Memory B cell (primary cell): ENCODE data around the gene TINCR.
A peak's percentile ranks its signal among the peaks of the same experiment; 100 is the strongest.

ENCODE experiments used
- ATAC-seq: fragments of 150-1000 bp; cut with Tn5 transposase; 2 replicates; pipeline ENCODE4 v1.10.0; 2021; ENCODE audit warnings: low read depth, mild to moderate bottlenecking, moderate library complexity
- DNase-seq, 2 donors: peaks; one replicate each; pipeline ENCODE4 v3.0.0; 2022; ENCODE audit warnings: low spot score in 2 of 2
- H3K27ac Mint-ChIP-seq: one replicate; pipeline ENCODE4 v1.8.0; 2022; ENCODE audit warnings: mild to moderate bottlenecking, moderate library complexity, mixed read lengths
- H3K27me3 Mint-ChIP-seq: one replicate; pipeline ENCODE4 v1.8.0; 2022; ENCODE audit warnings: mixed read lengths
- H3K36me3 Mint-ChIP-seq: one replicate; pipeline ENCODE4 v1.8.0; 2022; ENCODE audit warnings: mild to moderate bottlenecking, mixed read lengths
- H3K4me1 Mint-ChIP-seq: one replicate; pipeline ENCODE4 v1.8.0; 2022; ENCODE audit warnings: mixed read lengths
- H3K4me3 Mint-ChIP-seq: one replicate; pipeline ENCODE4 v1.8.0; 2022; ENCODE audit warnings: mild to moderate bottlenecking, moderate library complexity, mixed read lengths
- H3K9me3 Mint-ChIP-seq: one replicate; pipeline ENCODE4 v1.8.0; 2022; ENCODE audit warnings: mixed read lengths

TINCR gene

DNA sequence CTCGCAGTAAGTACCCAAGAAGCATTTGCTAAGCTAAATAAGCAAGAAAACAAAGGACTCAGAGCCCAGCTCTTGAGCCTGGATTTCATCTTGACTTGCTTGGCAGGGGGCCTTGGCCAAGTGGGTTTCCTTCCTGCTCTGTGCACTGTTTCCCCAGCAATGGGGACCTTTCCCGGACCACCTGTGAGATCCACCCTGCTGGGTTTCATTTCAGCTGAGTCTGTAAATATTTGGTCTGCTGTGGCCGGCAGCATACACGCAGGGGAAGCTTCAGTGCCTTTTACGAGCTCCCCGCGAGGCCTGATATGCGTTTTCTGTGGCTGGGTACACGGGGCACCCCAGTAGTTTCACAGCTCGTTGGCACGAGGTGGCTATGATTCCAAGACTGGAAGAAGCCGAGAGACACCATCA, 12.4 kb upstream of the TINCR start:
- H3K4me3 Mint-ChIP-seq = no peak overlapping the region
- no peaks in the 10 kb centered on the region for H3K36me3 Mint-ChIP-seq
- H3K27ac Mint-ChIP-seq = no peak overlapping the region
- H3K9me3 Mint-ChIP-seq = no peaks in the 10 kb centered on the region
- DNase-seq (no peak), ATAC-seq (no peak)
- H3K4me1 Mint-ChIP-seq = peaks cover 7% of the 10 kb centered on the region
- H3K27me3 Mint-ChIP-seq = no peaks in the 10 kb centered on the region

DNA sequence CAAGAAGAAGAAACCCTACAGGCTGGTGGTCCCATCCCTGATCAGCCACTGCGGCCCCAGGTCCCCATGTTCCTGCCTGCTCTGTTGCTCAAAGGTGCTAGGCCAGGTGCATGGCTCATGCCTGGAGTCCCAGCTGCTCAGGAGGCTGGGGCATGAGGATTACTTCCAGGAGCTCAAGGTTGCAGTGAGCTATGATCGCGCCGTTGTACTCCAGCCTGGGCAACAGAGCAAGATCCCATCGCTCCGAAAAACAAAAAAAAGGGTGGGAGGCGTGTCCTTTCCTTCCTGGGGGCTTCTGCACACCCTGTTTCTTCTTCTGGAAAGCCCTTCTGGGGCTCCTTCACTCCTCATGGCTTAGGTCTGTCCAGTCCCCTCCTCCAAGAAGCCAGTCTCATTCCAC, 11.9 kb upstream of the TINCR start:
- Mint-ChIP-seq H3K9me3 (no peaks in the 10 kb centered on the region), H3K4me3 (no peak overlapping the region), H3K4me1 (peaks cover 7% of the 10 kb centered on the region), H3K27ac (no peak overlapping the region), H3K27me3 (no peaks in the 10 kb centered on the region), H3K36me3 (peaks cover under 1% of the 10 kb centered on the region)
- DNase-seq (no peak), ATAC-seq (no peak)

DNA sequence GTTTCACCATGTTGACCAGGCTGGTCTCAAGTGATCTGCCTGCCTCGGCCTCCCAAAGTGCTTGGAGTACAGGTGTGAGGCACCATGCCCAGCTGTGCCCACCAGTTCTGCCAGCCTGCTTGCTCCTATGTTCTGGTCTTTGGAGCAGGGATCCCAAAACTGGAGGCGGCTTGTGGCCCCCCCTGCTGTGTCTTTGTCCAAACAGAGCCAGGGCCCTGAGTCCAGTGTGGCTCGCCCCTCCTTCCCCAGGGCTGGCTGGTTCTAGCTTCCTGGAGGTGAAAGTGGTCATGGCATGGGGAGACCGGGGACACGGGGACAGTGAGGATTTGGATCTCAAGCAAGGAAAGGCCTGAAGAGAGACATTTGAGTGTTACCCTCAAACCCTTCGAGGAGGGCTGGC, 11.5 kb upstream of the TINCR start:
- H3K27ac Mint-ChIP-seq = no peak overlapping the region
- peaks cover 2% of the 10 kb centered on the region for H3K9me3 Mint-ChIP-seq
- H3K4me1 Mint-ChIP-seq = peaks cover 7% of the 10 kb centered on the region
- ATAC-seq = no peak
- H3K27me3 Mint-ChIP-seq = no peaks in the 10 kb centered on the region
- H3K4me3 Mint-ChIP-seq = no peak overlapping the region
- no peak for DNase-seq
- peaks cover 3% of the 10 kb centered on the region for H3K36me3 Mint-ChIP-seq

DNA sequence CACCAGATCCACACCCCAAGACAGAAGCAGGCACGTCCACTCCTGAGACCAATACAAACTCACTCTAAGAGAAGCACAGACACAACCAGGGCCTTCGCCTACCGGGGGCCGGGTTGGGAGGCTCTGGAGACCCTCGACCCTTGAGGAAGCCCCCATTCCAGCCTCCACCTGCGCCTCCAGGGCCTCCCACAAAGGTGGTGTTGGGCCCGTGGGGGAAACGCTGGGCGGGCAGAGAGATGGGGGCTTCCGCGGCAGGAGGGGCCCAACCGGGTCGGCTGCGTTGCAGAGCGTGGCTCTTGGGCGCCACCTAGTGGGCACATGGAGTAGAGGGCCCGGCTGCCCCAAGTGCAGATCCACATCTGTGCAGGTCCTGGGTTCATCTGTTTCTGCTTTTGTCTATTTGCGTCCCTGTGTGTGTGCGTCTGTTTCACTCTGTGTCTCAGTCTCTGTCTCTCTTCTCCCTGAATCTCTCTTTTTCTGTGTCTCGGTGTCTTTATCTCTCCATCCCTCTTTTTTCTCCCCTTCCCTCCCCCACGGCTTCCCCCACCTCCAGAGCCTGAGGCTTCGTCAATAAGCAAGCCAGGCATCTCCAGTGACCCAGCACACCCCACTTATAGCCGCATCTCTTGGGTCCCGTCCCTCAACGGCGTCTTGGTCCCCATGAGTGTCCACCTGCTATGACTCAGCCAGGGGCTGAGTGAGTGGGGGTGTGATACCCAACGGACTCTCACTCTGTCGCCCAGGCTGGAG, 10.5 kb upstream of the TINCR start:
- peaks cover 2% of the 10 kb centered on the region for H3K9me3 Mint-ChIP-seq
- no peaks in the 10 kb centered on the region for H3K27me3 Mint-ChIP-seq
- H3K27ac Mint-ChIP-seq = no peak overlapping the region
- peaks cover 3% of the 10 kb centered on the region for H3K36me3 Mint-ChIP-seq
- DNase-seq (peak; percentile 66 to 80), ATAC-seq (peak; percentile 90)
- H3K4me1 Mint-ChIP-seq = peaks cover 7% of the 10 kb centered on the region
- H3K4me3 Mint-ChIP-seq = no peak overlapping the region

DNA sequence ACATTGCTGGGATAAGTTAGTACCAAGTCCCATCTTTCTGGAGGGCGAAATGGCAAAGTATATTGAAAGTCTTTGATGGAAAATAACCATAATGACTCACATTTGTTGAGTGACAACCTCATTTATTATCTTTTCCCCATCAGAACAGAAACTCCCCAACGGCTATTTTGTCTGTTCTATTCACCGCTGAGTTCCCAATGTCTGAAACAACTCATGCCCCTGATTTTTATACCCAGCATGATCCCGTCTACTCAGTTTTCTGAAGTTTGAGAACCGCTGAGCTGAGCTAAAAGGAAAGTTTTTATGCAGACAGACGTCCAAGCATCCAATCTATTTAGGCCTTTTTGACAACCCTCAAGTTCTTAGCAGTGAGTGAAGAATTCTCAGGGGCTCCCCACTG, 7.8 kb upstream of the TINCR start:
- H3K4me3 Mint-ChIP-seq = no peak overlapping the region
- ATAC-seq (no peak), DNase-seq (no peak)
- H3K27ac Mint-ChIP-seq = no peak overlapping the region
- peaks cover 5% of the 10 kb centered on the region for H3K36me3 Mint-ChIP-seq
- no peaks in the 10 kb centered on the region for H3K27me3 Mint-ChIP-seq
- peaks cover 7% of the 10 kb centered on the region for H3K4me1 Mint-ChIP-seq
- H3K9me3 Mint-ChIP-seq = peaks cover 2% of the 10 kb centered on the region

DNA sequence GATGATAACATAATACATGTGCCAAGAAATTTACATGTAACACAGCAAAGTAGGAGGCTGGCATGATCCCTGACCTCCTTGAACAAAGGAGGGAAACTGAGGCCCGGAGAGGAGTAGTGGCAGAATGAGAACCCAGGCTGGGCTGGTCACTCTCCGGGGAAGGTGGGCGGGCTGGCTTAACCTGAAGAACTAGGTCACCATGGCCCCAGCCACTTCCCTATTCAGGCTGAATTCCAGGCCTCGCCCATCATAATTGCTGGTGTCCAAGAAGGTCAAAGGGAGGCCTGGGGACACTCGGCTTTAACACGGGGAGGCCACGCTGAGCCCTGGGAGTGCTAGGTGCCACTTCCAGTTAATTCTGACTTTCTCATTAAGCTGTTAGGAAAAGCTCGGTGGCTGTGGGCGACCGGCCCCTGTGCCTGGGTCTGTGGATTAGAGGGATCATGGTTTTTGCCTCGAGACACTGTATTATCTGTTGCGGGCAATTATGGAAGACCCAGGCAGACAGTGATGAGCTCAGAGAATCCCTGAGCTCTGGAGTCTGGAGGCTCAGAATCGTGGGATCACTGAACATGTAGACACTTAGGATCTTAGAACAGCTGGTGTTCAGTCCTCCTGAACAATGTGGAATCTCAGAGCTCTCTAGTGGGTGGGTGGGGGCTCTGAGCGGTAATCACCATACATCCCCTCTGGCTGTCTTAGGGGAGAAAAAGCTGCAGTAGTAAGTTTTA, 5.0 kb upstream of the TINCR start:
- Mint-ChIP-seq H3K27me3 (peaks cover 2% of the 10 kb centered on the region), H3K9me3 (peaks cover 2% of the 10 kb centered on the region), H3K4me3 (no peak overlapping the region), H3K27ac (no peak overlapping the region), H3K4me1 (peaks cover under 1% of the 10 kb centered on the region), H3K36me3 (peaks cover 5% of the 10 kb centered on the region)
- no peak for DNase-seq
- ATAC-seq = no peak

DNA sequence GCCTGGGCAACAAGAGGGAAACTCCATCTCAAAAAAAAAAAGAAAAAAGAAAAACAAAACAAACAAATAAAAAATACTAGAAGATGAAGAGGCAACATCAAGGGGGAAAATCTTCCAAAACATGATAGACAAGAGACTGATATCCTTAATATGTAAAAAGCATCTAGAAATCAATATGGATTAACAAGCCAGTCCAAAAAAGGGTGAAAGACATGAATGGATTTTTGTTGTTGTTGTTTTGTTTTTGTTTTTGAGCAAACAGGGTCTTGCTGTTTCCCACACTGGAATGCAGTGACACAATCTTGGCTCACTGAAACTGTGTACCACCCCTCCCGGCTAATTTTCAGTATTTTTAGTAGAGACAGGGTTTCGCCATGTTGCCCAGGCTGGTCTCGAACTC, 4.0 kb upstream of the TINCR start:
- peaks cover 2% of the 10 kb centered on the region for H3K9me3 Mint-ChIP-seq
- DNase-seq (no peak), ATAC-seq (no peak)
- H3K36me3 Mint-ChIP-seq = peaks cover 5% of the 10 kb centered on the region
- H3K27me3 Mint-ChIP-seq = peaks cover 2% of the 10 kb centered on the region
- no peak overlapping the region for H3K27ac Mint-ChIP-seq
- H3K4me1 Mint-ChIP-seq = no peaks in the 10 kb centered on the region
- H3K4me3 Mint-ChIP-seq = no peak overlapping the region

DNA sequence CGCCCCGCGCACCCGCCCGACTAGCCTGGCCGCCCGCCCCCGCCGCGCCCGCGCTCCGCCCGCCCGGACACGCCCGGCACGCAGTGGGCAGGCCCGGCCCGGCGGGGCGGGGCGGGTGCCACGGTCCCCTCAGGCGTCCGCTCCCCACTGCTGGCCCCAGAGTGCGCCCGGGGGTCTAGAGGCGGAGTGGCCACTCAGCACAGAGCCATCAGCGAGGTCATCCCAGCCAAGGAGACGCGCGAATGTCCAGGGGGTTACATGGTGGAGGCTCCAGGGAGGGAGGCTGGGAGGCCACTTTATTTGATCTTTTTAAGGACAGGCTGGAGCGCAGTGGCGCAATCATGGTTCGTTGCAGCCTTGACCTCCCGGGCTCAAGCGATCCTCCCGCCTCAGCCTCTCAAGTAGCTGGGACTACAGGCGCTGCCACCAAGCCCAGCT, 236 bp upstream of the TINCR start:
- ATAC-seq = no peak

DNA sequence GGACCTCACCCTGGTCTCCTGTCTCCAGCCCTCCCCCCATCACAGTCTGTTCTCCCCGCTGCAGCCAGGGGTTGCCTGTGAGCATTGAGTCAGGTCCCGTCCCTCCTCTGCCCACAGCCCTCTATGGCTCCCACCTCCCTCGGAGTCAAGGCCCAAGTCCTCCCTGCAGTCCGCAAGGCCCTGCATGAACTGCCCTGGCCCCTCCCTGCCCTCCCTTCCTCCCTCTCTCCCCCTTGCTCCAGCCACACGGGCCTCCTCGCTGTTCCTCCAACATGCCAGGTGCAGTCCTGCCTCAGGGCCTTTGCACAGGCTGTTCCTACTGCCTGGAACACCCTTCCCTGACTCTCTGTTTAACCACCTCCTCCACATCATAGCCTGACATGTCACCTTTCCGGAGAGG, 2.8 kb downstream of the TINCR start:
- H3K27ac Mint-ChIP-seq = no peak overlapping the region
- DNase-seq (no peak), ATAC-seq (no peak)
- H3K9me3 Mint-ChIP-seq = peaks cover 4% of the 10 kb centered on the region
- H3K4me1 Mint-ChIP-seq = no peaks in the 10 kb centered on the region
- H3K27me3 Mint-ChIP-seq = peaks cover 23% of the 10 kb centered on the region
- H3K36me3 Mint-ChIP-seq = peaks cover 7% of the 10 kb centered on the region
- no peak overlapping the region for H3K4me3 Mint-ChIP-seq

More for the DNA sequence above, 236 bp upstream of the TINCR start:
- no peak overlapping the region for H3K4me3 Mint-ChIP-seq
- no peak overlapping the region for H3K27ac Mint-ChIP-seq
- H3K27me3 Mint-ChIP-seq = peaks cover 13% of the 10 kb centered on the region
- H3K4me1 Mint-ChIP-seq = no peaks in the 10 kb centered on the region
- H3K9me3 Mint-ChIP-seq = peaks cover 2% of the 10 kb centered on the region
- H3K36me3 Mint-ChIP-seq = peaks cover 1% of the 10 kb centered on the region
- no peak for DNase-seq

DNA sequence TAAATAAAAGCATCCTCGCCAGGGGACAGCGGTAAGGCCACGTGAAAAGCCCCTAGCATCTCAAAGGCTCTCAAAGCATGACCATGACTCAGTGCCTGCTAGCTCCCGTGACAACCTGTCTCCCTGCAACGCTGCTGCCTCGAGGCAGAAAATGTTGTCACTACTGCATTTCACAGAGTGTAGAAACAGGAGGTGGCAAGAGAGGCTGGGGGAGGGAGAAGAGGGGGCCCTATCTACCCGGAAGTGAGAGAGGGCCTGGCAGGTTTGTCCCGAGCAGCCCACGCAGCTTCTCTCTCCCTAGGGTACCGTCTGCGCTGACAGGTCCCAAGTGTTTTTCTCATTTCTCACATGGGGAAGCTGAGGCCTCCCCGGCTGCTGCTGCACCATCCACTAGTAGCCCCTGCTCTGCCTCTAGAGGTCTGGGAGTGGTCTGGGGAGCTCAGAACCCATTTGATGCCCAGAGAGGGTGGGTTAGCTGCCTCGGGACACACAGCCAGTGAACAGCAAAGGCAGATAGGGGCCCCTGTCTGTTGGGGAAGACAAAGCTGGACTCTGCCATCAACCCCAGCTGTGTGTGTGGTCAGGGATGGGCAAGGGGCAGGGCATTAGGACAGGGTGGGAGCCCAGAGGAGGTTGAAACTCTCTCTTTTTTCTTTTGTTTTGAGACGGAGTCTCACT, 3.7 kb downstream of the TINCR start:
- Mint-ChIP-seq H3K27me3 (peaks cover 23% of the 10 kb centered on the region), H3K27ac (no peak overlapping the region), H3K4me1 (no peaks in the 10 kb centered on the region), H3K36me3 (peaks cover 7% of the 10 kb centered on the region), H3K4me3 (no peak overlapping the region), H3K9me3 (peaks cover 4% of the 10 kb centered on the region)
- ATAC-seq = peak; percentile 56
- DNase-seq = no peak

DNA sequence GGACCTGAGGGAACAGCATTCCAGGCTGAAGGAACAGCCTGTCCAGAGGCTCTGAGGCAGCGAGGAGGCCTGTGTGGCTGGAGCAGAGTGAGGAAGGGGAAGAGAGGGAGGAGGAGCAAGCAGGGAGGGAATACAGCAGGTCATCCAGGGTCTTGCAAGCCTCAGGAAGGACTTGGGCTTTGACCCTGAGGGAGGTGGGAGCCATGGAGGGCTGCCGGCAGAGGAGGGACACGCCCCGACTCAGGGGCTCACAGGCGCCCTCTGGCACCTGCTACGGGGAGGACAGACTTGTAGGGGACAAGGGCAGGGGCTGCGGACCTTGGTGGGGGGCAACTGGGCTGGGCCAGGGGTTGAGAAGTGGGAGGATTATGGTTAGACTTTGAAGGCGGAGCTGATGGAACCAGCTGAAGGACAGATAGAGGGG, 4.7 kb downstream of the TINCR start:
- Mint-ChIP-seq H3K4me1 (peaks cover 2% of the 10 kb centered on the region), H3K27me3 (peaks cover 27% of the 10 kb centered on the region), H3K27ac (no peak overlapping the region), H3K9me3 (peaks cover 9% of the 10 kb centered on the region), H3K4me3 (no peak overlapping the region), H3K36me3 (peaks cover 12% of the 10 kb centered on the region)
- ATAC-seq = no peak
- no peak for DNase-seq

DNA sequence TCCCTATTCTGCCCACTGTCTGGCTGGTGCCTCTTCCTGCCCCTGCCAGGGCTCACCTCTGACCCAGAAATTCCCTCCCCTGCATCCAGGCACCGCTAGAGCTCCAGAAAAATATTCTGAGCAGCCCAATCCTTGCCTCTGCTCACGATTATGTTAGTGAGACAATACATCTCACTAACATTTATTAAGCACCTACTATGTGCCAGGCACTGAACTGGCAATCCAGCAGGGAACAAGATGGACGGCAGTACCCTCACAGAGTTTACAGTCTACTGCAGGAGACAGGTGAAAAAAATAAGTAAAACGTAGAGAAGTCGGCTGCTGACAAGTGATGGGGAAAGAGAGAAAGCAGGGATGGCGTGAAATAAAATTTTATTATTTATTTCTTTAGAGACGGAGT, 5.5 kb downstream of the TINCR start:
- no peak for ATAC-seq
- Mint-ChIP-seq H3K4me3 (no peak overlapping the region), H3K27ac (no peak overlapping the region), H3K9me3 (peaks cover 9% of the 10 kb centered on the region), H3K27me3 (peaks cover 28% of the 10 kb centered on the region), H3K4me1 (peaks cover 2% of the 10 kb centered on the region), H3K36me3 (peaks cover 12% of the 10 kb centered on the region)
- DNase-seq = no peak

DNA sequence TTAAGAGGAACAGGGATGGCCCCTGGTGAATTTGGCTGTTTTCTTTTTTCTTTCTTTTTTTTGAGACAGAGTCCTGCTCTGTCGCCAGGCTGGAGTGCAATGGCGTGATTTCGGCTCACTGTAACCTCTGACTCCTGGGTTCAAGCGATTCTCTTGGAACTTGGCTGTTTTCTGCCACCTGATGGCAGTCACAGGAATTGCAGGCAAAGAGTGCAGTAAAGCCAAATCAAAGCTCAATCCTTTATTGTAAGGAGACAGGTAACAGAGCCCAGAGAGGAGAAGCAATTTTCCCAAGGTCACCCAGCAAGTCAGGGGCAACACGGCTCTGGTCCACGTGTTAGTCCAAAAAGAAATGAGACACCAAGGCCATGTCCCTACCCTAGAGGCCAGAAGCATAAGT, 6.2 kb downstream of the TINCR start:
- no peak for DNase-seq
- no peak overlapping the region for H3K4me3 Mint-ChIP-seq
- peaks cover 12% of the 10 kb centered on the region for H3K36me3 Mint-ChIP-seq
- ATAC-seq = no peak
- H3K27ac Mint-ChIP-seq = no peak overlapping the region
- peaks cover 2% of the 10 kb centered on the region for H3K4me1 Mint-ChIP-seq
- H3K9me3 Mint-ChIP-seq = peaks cover 9% of the 10 kb centered on the region
- H3K27me3 Mint-ChIP-seq = peaks cover 31% of the 10 kb centered on the region

DNA sequence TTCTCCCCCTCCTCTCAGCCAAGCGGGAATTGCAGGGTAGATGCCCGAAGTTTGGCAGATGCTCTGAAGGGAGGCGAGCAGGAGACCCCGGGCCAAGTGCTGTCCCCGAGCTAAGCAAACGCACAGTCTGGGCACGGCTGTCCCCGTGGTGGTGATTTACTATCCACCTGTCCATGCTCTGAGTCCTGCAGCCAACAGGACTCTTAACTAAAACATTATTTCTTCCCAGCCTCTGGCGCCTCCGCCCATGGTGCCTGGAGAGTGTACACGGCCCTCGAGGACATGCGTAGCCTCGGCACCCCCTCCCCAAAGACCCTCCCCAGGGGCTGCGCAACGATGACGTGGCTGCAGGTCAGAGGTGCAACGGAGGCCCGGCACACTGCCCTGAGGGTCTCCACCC, 7.6 kb downstream of the TINCR start:
- Mint-ChIP-seq H3K27ac (no peak overlapping the region), H3K9me3 (peaks cover 8% of the 10 kb centered on the region), H3K36me3 (peaks cover 12% of the 10 kb centered on the region), H3K27me3 (peaks cover 27% of the 10 kb centered on the region), H3K4me1 (peaks cover 2% of the 10 kb centered on the region), H3K4me3 (no peak overlapping the region)
- no peak for ATAC-seq
- no peak for DNase-seq
